Liver (tissue), 9 donors: ENCODE measurements around the gene SOX4. TPM values are rescaled to one million over a fixed set of nuclear protein-coding genes. Genes with fewer than 3 reads are reported as not detected.

ENCODE experiments used
- DNase-seq: peaks from one replicate; pipeline ENCODE4 v3.0.0-alpha.2; 2017; ENCODE audit warnings: low spot score
- H3K27ac ChIP-seq, 2 donors: one replicate each; pipeline ENCODE4 v1.7.0; 2013; ENCODE audit warnings: inconsistent platforms in 2 of 2, low read length in 2 of 2, control low read depth in 1 of 2, low read depth in 1 of 2, mild to moderate bottlenecking in 1 of 2
- H3K27me3 ChIP-seq, 4 donors: one replicate each; pipeline versions ENCODE4 v1.6.1 to v1.7.0; 2013; ENCODE audit warnings: low read length in 3 of 4, inconsistent platforms in 1 of 4, mild to moderate bottlenecking in 1 of 4, moderate library complexity in 1 of 4; ENCODE audit not compliant: control insufficient read depth in 4 of 4, insufficient read depth in 4 of 4
- H3K36me3 ChIP-seq, 4 donors: one replicate each; pipeline versions ENCODE4 v1.6.1 to v1.7.0; 2013; ENCODE audit warnings: low read length in 3 of 4, mild to moderate bottlenecking in 3 of 4, low read depth in 1 of 4, moderate library complexity in 1 of 4; ENCODE audit not compliant: control insufficient read depth in 4 of 4, insufficient read depth in 3 of 4
- H3K4me1 ChIP-seq, 4 donors: one replicate each; pipeline versions ENCODE4 v1.6.1 to v1.7.0; 2013; ENCODE audit warnings: low read length in 3 of 4, mild to moderate bottlenecking in 3 of 4, moderate library complexity in 1 of 4; ENCODE audit not compliant: control insufficient read depth in 4 of 4, insufficient read depth in 4 of 4
- H3K4me3 ChIP-seq, 3 donors: one replicate each; pipeline versions ENCODE4 v1.6.1 to v1.7.0; 2013; ENCODE audit warnings: low read length in 3 of 3, control low read depth in 1 of 3, low read depth in 1 of 3, mild to moderate bottlenecking in 1 of 3
- H3K9ac ChIP-seq, 2 donors: one replicate each; pipeline ENCODE4 v1.7.0; 2013; ENCODE audit warnings: low read length in 2 of 2, mild to moderate bottlenecking in 2 of 2, moderate library complexity in 2 of 2, control low read depth in 1 of 2, low read depth in 1 of 2
- H3K9me3 ChIP-seq, 4 donors: one replicate each; pipeline versions ENCODE4 v1.6.1 to v1.7.0; 2013; ENCODE audit warnings: low read length in 3 of 4; ENCODE audit not compliant: control insufficient read depth in 4 of 4
- ATF3 ChIP-seq: IDR thresholded peaks from 2 replicates; pipeline ENCODE4 v1.6.1; 2016; ENCODE audit warnings: antibody characterized with exemption
- CTCF ChIP-seq: fragments of 150-350 bp; IDR thresholded peaks from 2 replicates; pipeline ENCODE4 v1.5.1; 2017; ENCODE audit warnings: improper control_type of control experiment, low read depth, low read length; ENCODE audit not compliant: missing input control
- EGR1 ChIP-seq, 2 donors: IDR thresholded peaks; 2 replicates each; pipeline ENCODE4 v1.6.1; 2016 to 2018; ENCODE audit warnings: antibody characterized with exemption in 2 of 2, low read depth in 2 of 2
- FOXA1 ChIP-seq: IDR thresholded peaks from 2 replicates; pipeline ENCODE4 v1.6.1; 2016; ENCODE audit warnings: antibody characterized with exemption
- FOXA2 ChIP-seq: IDR thresholded peaks from 2 replicates; pipeline ENCODE4 v1.6.1; 2016; ENCODE audit warnings: antibody characterized with exemption
- GABPA ChIP-seq, 2 donors: IDR thresholded peaks in 1 of 2; conservative IDR thresholded peaks in 1 of 2; 2 replicates each; pipeline ENCODE4 v1.6.1; 2016; ENCODE audit warnings: antibody characterized with exemption in 2 of 2, mild to moderate bottlenecking in 1 of 2, moderate library complexity in 1 of 2
- HNF4A ChIP-seq, 2 donors: conservative IDR thresholded peaks; 2 replicates each; pipeline ENCODE4 v1.6.1; 2016; ENCODE audit warnings: antibody characterized with exemption in 2 of 2, mild to moderate bottlenecking in 2 of 2
- HNF4G ChIP-seq: IDR thresholded peaks from 2 replicates; pipeline ENCODE4 v1.6.1; 2016; ENCODE audit warnings: antibody characterized with exemption
- JUND ChIP-seq, 2 donors: IDR thresholded peaks; 2 replicates each; pipeline ENCODE4 v1.6.1; 2016; ENCODE audit warnings: antibody characterized with exemption in 2 of 2
- MAX ChIP-seq: IDR thresholded peaks from 2 replicates; pipeline ENCODE4 v1.6.1; 2016; ENCODE audit warnings: antibody characterized with exemption
- NR2F2 ChIP-seq: IDR thresholded peaks from 2 replicates; pipeline ENCODE4 v1.6.1; 2016; ENCODE audit warnings: antibody characterized with exemption
- RAD21 ChIP-seq, 2 donors: IDR thresholded peaks; 2 replicates each; pipeline ENCODE4 v1.6.1; 2016; ENCODE audit warnings: antibody characterized with exemption in 2 of 2, mild to moderate bottlenecking in 2 of 2
- REST ChIP-seq: IDR thresholded peaks from 2 replicates; pipeline ENCODE4 v1.6.1; 2016; ENCODE audit warnings: antibody characterized with exemption, mild to moderate bottlenecking
- RXRA ChIP-seq, 2 donors: IDR thresholded peaks; 2 replicates each; pipeline ENCODE4 v1.6.1; 2017 to 2018; ENCODE audit warnings: antibody characterized with exemption in 2 of 2, mild to moderate bottlenecking in 1 of 2
- SP1 ChIP-seq: IDR thresholded peaks from 2 replicates; pipeline ENCODE4 v1.6.1; 2018; ENCODE audit warnings: antibody characterized with exemption, mild to moderate bottlenecking
- TAF1 ChIP-seq: conservative IDR thresholded peaks from 2 replicates; pipeline ENCODE4 v1.6.1; 2016; ENCODE audit warnings: antibody characterized with exemption, mild to moderate bottlenecking
- YY1 ChIP-seq: IDR thresholded peaks from 2 replicates; pipeline ENCODE4 v1.6.1; 2016; ENCODE audit warnings: antibody characterized with exemption, mild to moderate bottlenecking
- WGBS: extraction: QIAGEN DNeasy Blood & Tissue Kit; methylation state at CpG from one replicate; pipeline ENCODE4 v1.1.7; 2013; 5-methylcytosine and 5-hydroxymethylcytosine counted together
- polyA plus RNA-seq, 2 donors: library from polyadenylated mRNA; stranded (reverse) in 1 of 2; unstranded in 1 of 2; fragments of 200-250 nt in 1 of 2; fragments of >200 nt in 1 of 2; fragmentation: Nextera tagmentation in 1 of 2; extraction: Ambion mirVana in 1 of 2; gene quantifications; one replicate each; pipeline versions ENCODE4 v1.2.1 to v1.2.3, GENCODE V29; 2013 to 2015
- total RNA-seq, 2 donors: library from RNA; depleted of rRNA; stranded (reverse); fragments of >200 nt; gene quantifications; one replicate each; pipeline ENCODE4 v1.2.3, GENCODE V29; 2014
- TF ChIP-seq, protein P1 (sequence below): IDR thresholded peaks from 2 replicates; pipeline ENCODE4 v1.6.1; 2016; ENCODE audit warnings: antibody characterized with exemption
- donor health status: healthy.
- donor health status: healthy.
- donor health status: healthy.
- donor health status: healthy.
- donor health status: healthy.

Gene SOX4
- total and polyA plus RNA-seq, 4 donors, result 0.59 to 8.1 (median 0.95) TPM

- Histone ChIP-seq H3K36me3 (no peaks in the 10 kb centered on the region), H3K4me3 (peak overlapping the region; percentile 41 to 75 (median 68)), H3K9ac (peak overlapping the region; percentile 54 to 75), H3K9me3 (no peaks in the 10 kb centered on the region), H3K27me3 (no peaks in the 10 kb centered on the region), H3K27ac (peak overlapping the region; percentile 25 to 70), H3K4me1 (peaks cover 6 to 35% (median 25%) of the 10 kb centered on the region in 4 donors)
- TF ChIP-seq RXRA (IDR thresholded peaks at IDR 0.05), result peak in 1 of 2 donors; percentile 15
- TF ChIP-seq RAD21 (IDR thresholded peaks at IDR 0.05), result no peak
- DNase-seq, result peak; percentile 38
- WGBS, result 1% methylated on average over 43 of the region's 43 CpGs
These were observed 2.8 kb downstream of the SOX4 start for GRCh38 chr6:21596145-21596948.

DNA sequence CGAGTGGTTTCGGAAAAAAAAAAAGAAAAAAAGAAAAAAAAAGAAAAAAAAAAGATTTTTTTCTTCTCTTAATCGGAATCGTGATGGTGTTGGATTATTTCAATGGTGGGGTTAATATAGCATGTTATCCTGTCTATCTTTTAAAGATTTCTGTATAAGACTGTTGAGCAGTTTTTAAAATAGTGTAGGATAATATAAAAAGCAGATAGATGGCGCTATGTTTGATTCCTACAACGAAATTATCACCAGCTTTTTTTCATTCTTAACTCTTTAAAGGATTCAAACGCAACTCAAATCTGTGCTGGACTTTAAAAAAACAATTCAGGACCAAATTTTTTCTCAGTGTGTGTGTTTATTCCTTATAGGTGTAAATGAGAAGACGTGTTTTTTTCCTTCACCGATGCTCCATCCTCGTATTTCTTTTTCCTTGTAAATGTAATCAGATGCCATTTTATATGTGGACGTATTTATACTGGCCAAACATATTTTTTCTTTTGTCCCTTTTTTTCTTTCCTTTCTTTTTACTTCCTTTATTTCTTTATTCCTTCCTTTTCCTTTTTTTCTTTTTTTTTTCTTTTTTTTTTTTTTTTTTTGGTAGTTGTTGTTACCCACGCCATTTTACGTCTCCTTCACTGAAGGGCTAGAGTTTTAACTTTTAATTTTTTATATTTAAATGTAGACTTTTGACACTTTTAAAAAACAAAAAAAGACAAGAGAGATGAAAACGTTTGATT is 3.6 kb downstream of the SOX4 start:
- Histone ChIP-seq H3K4me1 (peaks cover 6 to 35% (median 25%) of the 10 kb centered on the region in 4 donors), H3K4me3 (peak overlapping the region; percentile 41 to 75 (median 68)), H3K9ac (peak overlapping the region in 1 of 2 donors; percentile 60), H3K9me3 (no peaks in the 10 kb centered on the region), H3K27ac (peak overlapping the region in 1 of 2 donors; percentile 70), H3K36me3 (no peaks in the 10 kb centered on the region), H3K27me3 (no peaks in the 10 kb centered on the region)
- TF ChIP-seq NR2F2 (no peak), HNF4G (no peak), HNF4A (conservative IDR thresholded peaks at IDR 0.05) (no peak), MAX (no peak), CTCF (peak; percentile 37), JUND (IDR thresholded peaks at IDR 0.05) (no peak), FOXA1 (no peak), TAF1 (no peak), FOXA2 (no peak), RXRA (IDR thresholded peaks at IDR 0.05) (no peak), RAD21 (IDR thresholded peaks at IDR 0.05) (peak; percentile 68 to 70), SP1 (no peak), ATF3 (no peak), EGR1 (IDR thresholded peaks at IDR 0.05; ENCODE audit: low read depth in 2 of 2) (no peak), GABPA (IDR thresholded peaks at IDR 0.05 in 1 of 2, conservative IDR thresholded peaks at IDR 0.05 in 1 of 2) (no peak), REST (no peak), YY1 (no peak)
- TF ChIP-seq, protein P1, sequence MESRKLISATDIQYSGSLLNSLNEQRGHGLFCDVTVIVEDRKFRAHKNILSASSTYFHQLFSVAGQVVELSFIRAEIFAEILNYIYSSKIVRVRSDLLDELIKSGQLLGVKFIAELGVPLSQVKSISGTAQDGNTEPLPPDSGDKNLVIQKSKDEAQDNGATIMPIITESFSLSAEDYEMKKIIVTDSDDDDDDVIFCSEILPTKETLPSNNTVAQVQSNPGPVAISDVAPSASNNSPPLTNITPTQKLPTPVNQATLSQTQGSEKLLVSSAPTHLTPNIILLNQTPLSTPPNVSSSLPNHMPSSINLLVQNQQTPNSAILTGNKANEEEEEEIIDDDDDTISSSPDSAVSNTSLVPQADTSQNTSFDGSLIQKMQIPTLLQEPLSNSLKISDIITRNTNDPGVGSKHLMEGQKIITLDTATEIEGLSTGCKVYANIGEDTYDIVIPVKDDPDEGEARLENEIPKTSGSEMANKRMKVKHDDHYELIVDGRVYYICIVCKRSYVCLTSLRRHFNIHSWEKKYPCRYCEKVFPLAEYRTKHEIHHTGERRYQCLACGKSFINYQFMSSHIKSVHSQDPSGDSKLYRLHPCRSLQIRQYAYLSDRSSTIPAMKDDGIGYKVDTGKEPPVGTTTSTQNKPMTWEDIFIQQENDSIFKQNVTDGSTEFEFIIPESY, result no peak
- WGBS, result 17% methylated on average over 14 of the region's 14 CpGs
- no peak for DNase-seq
